GM21576 (cell line): ENCODE data around the gene ZBTB20.
A peak's percentile ranks its signal among the peaks of the same experiment; 100 is the strongest.

ENCODE experiments used
- ATAC-seq: cut with Tn5 transposase; IDR thresholded peaks from one replicate; pipeline ENCODE4 v1.9.1; 2021; ENCODE audit warnings: mild to moderate bottlenecking, moderate library complexity; ENCODE audit not compliant: unreplicated experiment

The ZBTB20 gene

DNA sequence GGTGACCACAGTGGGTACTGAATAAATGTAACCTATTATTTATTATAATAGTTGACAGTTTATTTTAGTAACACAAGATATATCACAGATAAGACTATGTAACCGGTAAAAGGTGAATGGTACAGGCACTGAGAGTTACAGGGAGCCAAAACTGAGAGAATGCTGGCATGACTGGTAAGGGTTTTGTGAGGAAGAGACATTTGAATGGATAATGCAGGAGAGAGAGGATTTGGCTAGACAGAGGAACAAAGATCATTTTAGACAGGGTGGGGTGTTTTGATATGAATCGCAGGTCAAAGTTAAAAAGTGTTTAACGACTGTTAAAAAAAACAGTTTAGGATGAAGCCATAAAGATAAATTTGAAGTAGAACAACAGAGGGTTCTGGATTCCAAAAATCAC lies 421.1 kb downstream of the ZBTB20 start:
- ATAC-seq: no peak

GRCh38 chr3:114722530-114722929 lies 424.6 kb downstream of the ZBTB20 start:
- ATAC-seq: no peak

DNA sequence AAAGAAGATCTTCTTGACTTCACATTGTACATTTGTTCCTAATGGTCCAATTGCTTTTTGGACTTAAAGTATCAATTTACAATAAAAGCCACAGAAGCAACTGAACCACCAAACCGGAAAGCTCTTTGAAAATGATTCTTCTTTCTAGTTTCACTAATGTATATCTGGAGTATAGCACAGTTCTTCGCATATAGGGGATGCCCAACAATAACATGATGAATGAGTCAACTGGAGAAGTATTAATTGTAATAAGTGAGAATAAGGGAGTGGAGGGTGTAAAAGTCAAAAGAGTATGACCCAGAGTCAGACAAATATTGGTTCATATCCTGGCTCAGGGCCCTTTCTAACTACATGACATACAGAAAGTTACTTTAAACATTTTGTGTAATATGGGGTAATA lies 425.2 kb downstream of the ZBTB20 start:
- peak; percentile 68 for ATAC-seq

GRCh38 chr3:114721209-114721608 lies 425.9 kb downstream of the ZBTB20 start:
- ATAC-seq: no peak

DNA sequence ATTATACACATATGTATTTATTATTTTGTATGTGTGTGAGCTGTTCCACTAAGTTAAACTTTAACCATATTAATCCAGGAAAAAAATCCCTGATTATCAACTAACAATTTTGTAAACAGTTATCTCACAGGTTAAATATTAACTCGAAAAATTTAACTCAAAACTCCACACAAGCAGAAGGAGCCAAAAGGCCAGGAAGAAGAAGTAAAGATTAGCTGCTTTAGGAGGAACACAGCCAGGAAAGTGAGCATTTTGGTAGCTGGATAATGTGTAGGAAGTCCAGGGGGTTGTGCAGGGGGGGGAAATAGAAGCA lies 428.2 kb downstream of the ZBTB20 start:
- ATAC-seq: no peak

DNA sequence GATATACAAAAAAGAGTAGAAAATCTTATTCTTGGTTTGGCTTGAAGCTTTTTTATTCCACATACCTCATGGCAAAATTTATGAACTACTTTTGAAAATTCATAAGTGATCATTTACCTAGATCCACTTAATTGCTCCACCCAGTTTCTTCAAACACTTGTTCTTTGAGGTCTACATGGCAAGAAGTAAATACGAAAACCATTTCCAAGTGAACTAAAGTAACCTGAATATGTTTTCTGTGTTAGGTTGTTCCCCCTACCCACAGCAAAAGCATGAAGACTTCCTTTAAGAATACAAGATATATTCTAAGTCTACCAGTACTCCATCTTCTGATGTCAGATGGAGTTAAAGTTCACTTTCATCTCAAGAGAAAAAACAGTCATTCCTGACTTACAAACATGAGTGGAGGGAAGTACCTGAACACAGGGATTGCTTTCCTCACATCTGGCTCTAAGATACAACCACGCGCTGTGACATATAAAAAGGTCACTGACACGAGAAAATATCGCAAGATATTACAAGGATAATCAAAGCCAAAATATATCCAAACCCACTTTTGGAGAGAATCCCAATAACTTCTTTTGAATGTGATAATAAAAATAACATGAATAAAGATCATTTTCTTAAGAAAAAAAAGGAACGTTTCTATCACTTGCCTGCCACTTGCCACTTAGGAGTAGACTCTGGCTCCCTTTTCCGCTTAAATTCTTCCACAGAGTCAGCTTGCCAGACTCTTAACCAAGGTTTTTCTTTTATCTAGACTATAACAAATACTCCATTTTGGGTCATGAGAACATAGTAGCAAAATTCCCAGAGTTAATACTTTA lies 428.8 kb downstream of the ZBTB20 start:
- no peak for ATAC-seq

DNA sequence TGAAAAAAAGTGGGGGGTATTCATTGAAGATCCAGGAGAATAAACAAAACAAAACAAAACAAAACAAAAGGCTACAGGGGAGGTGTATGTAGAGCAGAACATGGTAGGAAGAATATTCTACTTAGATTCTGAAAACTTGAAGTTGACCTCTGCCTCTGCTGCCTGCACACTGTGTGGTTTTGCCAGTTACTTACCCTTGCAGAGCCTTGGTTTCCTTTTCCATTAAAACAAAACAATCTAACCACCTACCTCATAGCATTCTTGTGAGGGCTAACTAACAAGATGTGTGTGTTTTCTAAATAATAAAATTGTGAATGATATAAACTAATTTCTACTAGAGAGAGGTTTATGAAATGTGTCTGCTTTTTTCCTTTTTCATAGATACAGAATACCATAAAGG lies 430.2 kb downstream of the ZBTB20 start:
- no peak for ATAC-seq

GRCh38 chr3:114716126-114716525 lies 431.0 kb downstream of the ZBTB20 start:
- no peak for ATAC-seq

GRCh38 chr3:114714957-114715460 lies 432.1 kb downstream of the ZBTB20 start:
- no peak for ATAC-seq

DNA sequence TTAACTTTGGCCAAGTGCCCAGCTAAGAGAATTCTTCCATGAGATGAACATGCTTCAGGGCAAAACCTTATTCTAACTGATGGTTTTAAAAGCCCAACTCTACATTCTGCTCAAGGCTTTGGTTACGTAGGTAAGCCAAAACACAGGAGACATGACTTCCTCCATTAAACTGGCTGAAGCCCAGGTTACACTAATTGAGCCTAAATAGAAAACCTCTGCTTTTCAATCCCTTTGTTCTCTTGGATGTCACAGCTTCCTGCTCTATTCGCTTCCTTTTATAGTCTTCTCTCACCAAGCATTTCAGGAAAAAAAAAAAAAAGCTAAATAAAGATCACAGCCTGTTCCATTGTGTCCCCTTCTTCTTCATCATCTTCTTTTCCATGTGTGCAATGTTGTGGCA lies 432.9 kb downstream of the ZBTB20 start:
- no peak for ATAC-seq

- ATAC-seq: no peak
Measured at GRCh38 chr3:114712728-114713492, 434.2 kb downstream of the ZBTB20 start.

DNA sequence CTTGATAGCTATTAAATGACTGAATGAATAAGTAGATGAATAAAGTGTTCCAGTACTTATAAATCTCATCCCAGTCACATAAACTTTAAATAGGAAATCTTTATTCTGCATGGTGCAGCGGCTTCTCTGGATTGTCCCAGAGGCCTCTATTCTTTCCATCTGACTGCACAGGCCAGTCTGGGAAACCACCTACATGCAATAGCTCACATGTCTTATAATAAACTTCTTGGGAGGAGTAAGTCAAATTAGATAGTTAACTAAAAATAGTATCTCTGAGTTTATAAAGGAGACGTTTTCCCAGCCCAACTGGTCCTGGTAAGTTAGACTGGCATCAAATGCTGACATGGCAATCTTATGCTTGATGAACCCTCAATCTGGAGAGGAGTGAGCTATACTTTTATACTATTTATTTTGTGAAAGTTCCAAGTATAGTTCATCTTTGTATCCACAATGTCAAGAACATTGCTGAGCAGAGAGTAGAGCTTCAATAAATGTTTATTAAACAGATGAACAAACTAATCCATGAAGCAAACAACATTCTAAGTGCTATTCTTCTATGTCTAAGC lies 435.7 kb downstream of the ZBTB20 start:
- no peak for ATAC-seq

DNA sequence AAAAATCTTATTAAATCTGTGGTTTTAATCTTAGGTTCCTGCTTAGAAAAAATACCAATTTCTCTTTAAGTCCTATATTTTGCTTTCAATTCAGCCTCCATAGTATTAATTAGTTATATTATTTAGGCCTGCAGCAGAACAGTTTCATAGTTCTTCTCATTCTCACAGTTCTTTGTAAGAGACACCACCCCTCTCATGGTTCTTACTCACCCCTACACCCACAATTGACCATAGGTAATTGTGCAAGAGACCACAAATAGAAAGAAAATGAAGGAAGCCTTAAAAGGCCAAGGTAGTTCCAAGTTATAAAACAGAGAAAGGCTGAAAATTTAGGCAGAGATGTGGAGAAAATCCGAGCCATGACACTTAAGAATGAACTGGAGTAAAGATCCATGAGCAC lies 438.0 kb downstream of the ZBTB20 start:
- no peak for ATAC-seq

DNA sequence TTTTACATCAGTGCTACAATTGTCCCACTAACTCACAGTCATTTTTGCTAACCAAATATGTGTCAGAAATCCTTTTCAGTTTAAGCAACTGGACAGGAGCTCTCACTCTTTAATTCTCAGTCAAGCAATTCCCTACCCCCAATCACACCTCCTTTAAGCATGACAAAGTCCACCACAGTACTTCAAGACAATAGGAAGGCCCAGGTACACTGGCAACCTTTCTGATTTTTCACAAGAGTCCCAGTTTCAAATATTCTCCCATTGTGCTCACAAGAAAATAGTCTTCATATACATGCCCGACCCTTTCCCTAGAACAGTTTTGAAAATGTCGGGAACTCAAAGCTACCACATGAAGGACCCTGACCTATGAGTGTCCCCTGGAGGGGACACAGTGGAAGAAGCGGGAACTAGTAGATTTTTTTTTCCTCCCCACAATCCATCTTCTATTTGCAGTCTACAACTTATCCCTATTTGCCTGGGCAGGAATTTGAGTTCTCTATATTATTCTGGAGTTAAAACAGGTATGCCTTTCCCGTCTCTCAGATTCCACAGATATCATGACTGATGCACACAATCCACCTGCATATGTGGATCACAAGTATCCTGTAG lies 439.7 kb downstream of the ZBTB20 start:
- no peak for ATAC-seq

DNA sequence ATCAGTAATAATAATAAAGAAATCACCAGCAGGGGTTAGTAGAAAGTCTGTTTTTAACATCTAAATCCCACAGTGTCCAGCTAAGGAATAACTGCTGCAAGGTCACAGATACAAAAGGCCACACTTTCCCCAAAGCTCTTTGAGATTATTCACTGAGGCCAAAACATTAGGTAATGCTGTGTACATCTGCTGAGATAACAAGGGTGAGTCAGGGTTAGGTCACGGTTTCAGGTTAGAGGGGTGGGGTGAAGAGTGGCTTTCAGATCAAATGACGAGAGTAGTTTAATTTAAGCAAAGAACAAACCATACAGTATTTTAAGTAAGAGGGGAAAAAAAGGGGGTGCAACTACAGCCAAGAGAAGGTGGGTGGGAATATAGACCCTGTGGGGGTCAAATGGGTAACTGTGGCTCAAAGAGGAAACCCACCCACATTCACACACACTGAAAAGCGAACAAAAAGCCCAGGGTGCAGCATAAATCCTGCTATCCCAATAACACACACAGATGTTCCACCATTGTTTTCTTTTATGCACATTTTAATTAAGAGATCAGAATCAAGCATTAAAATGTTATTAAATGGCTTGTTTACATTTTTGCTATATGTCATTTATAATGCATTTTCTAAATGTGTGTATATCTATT lies 440.4 kb downstream of the ZBTB20 start:
- ATAC-seq: peak; percentile 80

- no peak for ATAC-seq
Measured at GRCh38 chr3:114700637-114701234, 446.4 kb downstream of the ZBTB20 start.

- no peak for ATAC-seq
Measured at GRCh38 chr3:114698146-114699105, 448.7 kb downstream of the ZBTB20 start.

DNA sequence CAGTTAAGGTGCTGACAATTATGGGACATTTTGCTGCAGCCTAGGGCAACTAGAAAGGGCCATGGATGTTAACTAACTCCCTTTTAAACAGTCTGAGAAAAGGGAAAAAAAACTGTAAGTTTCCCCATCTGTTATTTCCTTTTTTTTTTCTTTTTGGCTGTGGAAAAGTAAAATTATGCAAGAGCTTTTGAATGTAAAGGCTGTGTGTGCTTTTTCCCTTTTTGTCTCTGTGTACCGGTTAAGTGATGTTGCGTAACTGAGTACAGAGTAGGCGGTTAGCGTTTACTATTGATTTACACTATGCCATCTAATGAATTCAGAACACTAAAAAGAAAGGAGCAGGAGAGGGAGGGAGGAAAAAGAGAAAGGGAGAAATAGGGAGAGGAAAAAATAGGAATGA lies 449.7 kb downstream of the ZBTB20 start:
- ATAC-seq: no peak

DNA sequence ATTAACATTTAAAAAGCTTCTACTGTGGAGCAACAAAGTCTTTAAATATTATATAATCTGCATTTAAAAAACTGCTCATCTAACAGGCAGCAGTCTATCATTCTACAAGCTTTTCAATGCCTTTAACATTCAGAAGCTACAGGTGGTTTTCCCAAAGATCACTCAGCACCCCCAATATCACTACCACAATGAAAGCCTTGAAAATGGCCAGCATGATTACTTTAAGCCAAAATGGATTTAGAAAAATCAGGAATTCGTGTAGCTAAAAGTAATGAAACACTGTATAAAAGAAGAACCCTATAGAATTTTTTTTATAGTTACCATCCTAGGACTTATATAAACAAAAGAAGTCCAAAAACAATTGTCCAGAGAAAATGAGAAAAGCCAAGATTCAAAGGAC lies 452.8 kb downstream of the ZBTB20 start:
- no peak for ATAC-seq
